Neural progenitor cell (in vitro differentiated cells): ENCODE measurements around the gene AUTS2. TPM values are rescaled to one million over a fixed set of nuclear protein-coding genes. Genes with fewer than 3 reads are reported as not detected.

ENCODE experiments used
- DNase-seq: peaks from one replicate; pipeline ENCODE4 v3.0.0-alpha.2; 2016; ENCODE audit warnings: low spot score
- H2AFZ ChIP-seq: fragments of 200-600 bp; sonication (generic); replicated peaks from 2 replicates; pipeline ENCODE4 v1.6.1; 2016; ENCODE audit warnings: antibody characterized with exemption
- H3F3A ChIP-seq: fragments of 200-600 bp; sonication (generic); 2 replicates; pipeline ENCODE4 v1.6.1; 2016; ENCODE audit warnings: antibody characterized with exemption, low read depth
- H3K27ac ChIP-seq: fragments of 200-600 bp; sonication (generic); 2 replicates; pipeline ENCODE4 v1.5.1; 2016; ENCODE audit warnings: mild to moderate bottlenecking
- H3K27me3 ChIP-seq: fragments of 200-600 bp; sonication (generic); 2 replicates; pipeline ENCODE4 v1.6.1; 2016; ENCODE audit warnings: mild to moderate bottlenecking, moderate library complexity
- H3K36me3 ChIP-seq: fragments of 200-600 bp; sonication (generic); 2 replicates; pipeline ENCODE4 v1.5.1; 2016
- H3K4me1 ChIP-seq: fragments of 200-600 bp; sonication (generic); 2 replicates; pipeline ENCODE4 v1.6.1; 2016; ENCODE audit warnings: mixed run types
- H3K4me2 ChIP-seq: fragments of 200-600 bp; sonication (generic); 2 replicates; pipeline ENCODE4 v1.6.1; 2016
- H3K4me3 ChIP-seq: fragments of 200-600 bp; sonication (generic); 2 replicates; pipeline ENCODE4 v1.5.1; 2016
- H3K79me2 ChIP-seq: fragments of 200-600 bp; sonication (generic); 2 replicates; pipeline ENCODE4 v1.6.1; 2016; ENCODE audit warnings: low read depth
- H3K9ac ChIP-seq: fragments of 200-600 bp; sonication (generic); 2 replicates; pipeline ENCODE4 v1.6.1; 2016
- H3K9me3 ChIP-seq: fragments of 200-600 bp; sonication (generic); 2 replicates; pipeline ENCODE4 v1.5.1; 2016; ENCODE audit warnings: low read depth
- H4K20me1 ChIP-seq: fragments of 200-600 bp; sonication (generic); 2 replicates; pipeline ENCODE4 v1.6.1; 2016; ENCODE audit warnings: low read depth
- H3K27ac Mint-ChIP-seq: 3 replicates; pipeline ENCODE4 v1.8.0; 2021; ENCODE audit warnings: mixed read lengths
- H3K27me3 Mint-ChIP-seq: 2 replicates; pipeline ENCODE4 v1.8.0; 2022; ENCODE audit warnings: low read depth, mild to moderate bottlenecking, inconsistent platforms, moderate library complexity, mixed read lengths; ENCODE audit not compliant: insufficient read depth
- H3K36me3 Mint-ChIP-seq: 3 replicates; pipeline ENCODE4 v1.8.0; 2021; ENCODE audit warnings: mixed read lengths
- H3K4me1 Mint-ChIP-seq: 3 replicates; pipeline ENCODE4 v1.8.0; 2021; ENCODE audit warnings: mixed read lengths
- H3K4me3 Mint-ChIP-seq: 3 replicates; pipeline ENCODE4 v1.8.0; 2021; ENCODE audit warnings: mild to moderate bottlenecking, moderate library complexity, mixed read lengths
- H3K9me3 Mint-ChIP-seq: 3 replicates; pipeline ENCODE4 v1.8.0; 2020; ENCODE audit warnings: mixed read lengths
- CTCF ChIP-seq: fragments of 200-600 bp; sonication (generic); IDR thresholded peaks from 2 replicates; pipeline ENCODE4 v1.5.1; 2017; ENCODE audit warnings: antibody characterized with exemption, mild to moderate bottlenecking
- EZH2 ChIP-seq: fragments of 200-600 bp; sonication (generic); IDR thresholded peaks from 2 replicates; pipeline ENCODE4 v1.6.1; 2017; ENCODE audit warnings: antibody characterized with exemption, mild to moderate bottlenecking, moderate library complexity
- EZH2phosphoT487 ChIP-seq: fragments of 200-600 bp; sonication (generic); IDR thresholded peaks from 2 replicates; pipeline ENCODE4 v1.6.1; 2017; ENCODE audit warnings: antibody characterized with exemption
- total RNA-seq: library from RNA; depleted of rRNA; stranded (reverse); fragments of >200 nt; gene quantifications from 2 replicates; pipeline ENCODE4 v1.2.3, GENCODE V29; 2015; ENCODE audit warnings: low replicate concordance

Gene AUTS2
- total RNA-seq, 1 donor from 2014 or later = 50.0 TPM

- Histone ChIP-seq H3K4me1 (no peaks in the 10 kb centered on the region), H3K79me2 (no peaks in the 10 kb centered on the region), H3K9me3 (no peaks in the 10 kb centered on the region), H4K20me1 (no peaks in the 10 kb centered on the region), H3K27ac (no peak overlapping the region), H3K4me2 (no peak overlapping the region), H3K27me3 (no peaks in the 10 kb centered on the region), H3K4me3 (no peak overlapping the region), H2AFZ (no peak overlapping the region), H3K9ac (no peak overlapping the region), H3F3A (no peaks in the 10 kb centered on the region), H3K36me3 (no peaks in the 10 kb centered on the region)
- no peak overlapping the region for H3K4me3 Mint-ChIP-seq
- TF ChIP-seq EZH2 (no peak), EZH2phosphoT487 (no peak), CTCF (no peak)
- no peak for DNase-seq
- H3K36me3 Mint-ChIP-seq = no peaks in the 10 kb centered on the region
- no peak overlapping the region for H3K27ac Mint-ChIP-seq
- H3K27me3 Mint-ChIP-seq = peaks cover 2% of the 10 kb centered on the region
- H3K4me1 Mint-ChIP-seq = peaks cover 6% of the 10 kb centered on the region
- peaks cover 2% of the 10 kb centered on the region for H3K9me3 Mint-ChIP-seq
Observed at GRCh38 chr7:70512761-70513160, 914.5 kb downstream of the AUTS2 start.

- Mint-ChIP-seq H3K36me3 (peaks cover 7% of the 10 kb centered on the region), H3K27ac (no peak overlapping the region)
Observed at GRCh38 chr7:70520611-70521010, 922.3 kb downstream of the AUTS2 start.

GRCh38 chr7:70523249-70523988, 925.1 kb downstream of the AUTS2 start:
- no peak overlapping the region for H3K4me3 Mint-ChIP-seq
- no peak for TF ChIP-seq CTCF
- H4K20me1 ChIP-seq = no peaks in the 10 kb centered on the region
- H3K4me3 ChIP-seq = no peak overlapping the region
- peaks cover 5% of the 10 kb centered on the region for H3K4me1 ChIP-seq
- no peaks in the 10 kb centered on the region for H3K27me3 ChIP-seq
- H3K79me2 ChIP-seq = no peaks in the 10 kb centered on the region
- H3K9me3 Mint-ChIP-seq = peaks cover 4% of the 10 kb centered on the region
- H3K27ac Mint-ChIP-seq = no peak overlapping the region
- no peaks in the 10 kb centered on the region for H3K36me3 ChIP-seq
- DNase-seq = no peak
- no peak overlapping the region for H2AFZ ChIP-seq
- no peaks in the 10 kb centered on the region for H3F3A ChIP-seq
- H3K4me2 ChIP-seq = no peak overlapping the region
- H3K9ac ChIP-seq = no peak overlapping the region
- no peak overlapping the region for H3K27ac ChIP-seq
- peaks cover 12% of the 10 kb centered on the region for H3K36me3 Mint-ChIP-seq
- H3K9me3 ChIP-seq = no peaks in the 10 kb centered on the region
- peaks cover 25% of the 10 kb centered on the region for H3K4me1 Mint-ChIP-seq
- H3K27me3 Mint-ChIP-seq = no peaks in the 10 kb centered on the region

More at GRCh38 chr7:70520611-70521010, 922.3 kb downstream of the AUTS2 start:
- no peaks in the 10 kb centered on the region for H3K36me3 ChIP-seq
- H3F3A ChIP-seq = no peaks in the 10 kb centered on the region
- no peak overlapping the region for H3K27ac ChIP-seq
- H4K20me1 ChIP-seq = no peaks in the 10 kb centered on the region
- DNase-seq = no peak
- H3K4me3 Mint-ChIP-seq = no peak overlapping the region
- H3K27me3 ChIP-seq = no peaks in the 10 kb centered on the region
- H3K4me1 Mint-ChIP-seq = peaks cover 8% of the 10 kb centered on the region
- peaks cover 5% of the 10 kb centered on the region for H3K4me1 ChIP-seq
- TF ChIP-seq EZH2 (no peak), CTCF (no peak), EZH2phosphoT487 (no peak)
- H3K4me2 ChIP-seq = no peak overlapping the region
- no peak overlapping the region for H2AFZ ChIP-seq
- H3K4me3 ChIP-seq = no peak overlapping the region
- no peaks in the 10 kb centered on the region for H3K9me3 Mint-ChIP-seq
- H3K79me2 ChIP-seq = no peaks in the 10 kb centered on the region
- H3K9me3 ChIP-seq = no peaks in the 10 kb centered on the region
- H3K27me3 Mint-ChIP-seq = no peaks in the 10 kb centered on the region
- no peak overlapping the region for H3K9ac ChIP-seq
